GM18907 (cell line): Measurements from ENCODE around the gene SHC2.
A peak's percentile ranks its signal among the peaks of the same experiment; 100 is the strongest.

ENCODE experiments used
- ATAC-seq: cut with Tn5 transposase; IDR thresholded peaks from one replicate; pipeline ENCODE4 v1.9.1; 2021; ENCODE audit warnings: mild to moderate bottlenecking, moderate library complexity; ENCODE audit not compliant: unreplicated experiment

Gene SHC2

GRCh38 chr19:460877-461720 lies at the start of gene SHC2:
Gene SHC2, minus strand, starts transcription at chr19:461033. Its CDS starts 37 bp downstream, at chr19:460996.
- no peak for ATAC-seq

GRCh38 chr19:508204-509150 lies 47.6 kb upstream of the SHC2 start:
- ATAC-seq, result no peak

- peak; percentile 56 for ATAC-seq
Observed at GRCh38 chr19:507286-508203, 46.7 kb upstream of the SHC2 start, which contains the start of gene TPGS1. Gene TPGS1, plus strand, starts transcription at chr19:507497. Its CDS starts 10 bp downstream, at chr19:507507.

- peak; percentile 74 for ATAC-seq
Observed at GRCh38 chr19:506404-507285, 45.8 kb upstream of the SHC2 start.

GRCh38 chr19:504616-505015 lies 43.8 kb upstream of the SHC2 start:
- ATAC-seq, result no peak

- no peak for ATAC-seq
Observed at GRCh38 chr19:501646-502045, 40.8 kb upstream of the SHC2 start.

GRCh38 chr19:498977-499623 lies 38.3 kb upstream of the SHC2 start:
- no peak for ATAC-seq

GRCh38 chr19:498511-498891 lies 37.7 kb upstream of the SHC2 start:
- ATAC-seq, result no peak

- ATAC-seq, result no peak
Observed at GRCh38 chr19:497869-498510, 37.2 kb upstream of the SHC2 start.

GRCh38 chr19:497491-497868 lies 36.6 kb upstream of the SHC2 start:
- ATAC-seq, result no peak

- no peak for ATAC-seq
Observed at GRCh38 chr19:496986-497385, 36.2 kb upstream of the SHC2 start.

GRCh38 chr19:496112-496665 lies 35.4 kb upstream of the SHC2 start, which contains the start of gene MADCAM1:
Gene MADCAM1, plus strand, starts transcription at chr19:496486. Its CDS starts 14 bp downstream, at chr19:496500.
- ATAC-seq, result no peak

- ATAC-seq, result no peak
Observed at GRCh38 chr19:495402-496111, 34.7 kb upstream of the SHC2 start.

- no peak for ATAC-seq
Observed at GRCh38 chr19:495081-495401, 34.2 kb upstream of the SHC2 start.

GRCh38 chr19:494171-495080 lies 33.6 kb upstream of the SHC2 start:
- ATAC-seq, result no peak

GRCh38 chr19:493391-494170 lies 32.7 kb upstream of the SHC2 start:
- no peak for ATAC-seq
